A673 (cell line): ENCODE measurements around the gene FRMD4A.

ENCODE experiments used
- EZH2 ChIP-seq: fragments of 200-600 bp; sonication (generic); IDR thresholded peaks from 2 replicates; pipeline ENCODE4 v1.6.1; 2017; ENCODE audit warnings: borderline replicate concordance, low read depth, mild to moderate bottlenecking, mixed read lengths, antibody characterized with exemption, low read length; ENCODE audit not compliant: poor library complexity, severe bottlenecking
- TF ChIP-seq, protein P1 (sequence below): fragments of 300-800, 200-600 bp; sonication (generic); conservative IDR thresholded peaks from 2 replicates; pipeline ENCODE4 v1.5.1; 2017; ENCODE audit warnings: low read depth, mild to moderate bottlenecking, antibody characterized with exemption, low read length, moderate library complexity, mixed read lengths

DNA sequence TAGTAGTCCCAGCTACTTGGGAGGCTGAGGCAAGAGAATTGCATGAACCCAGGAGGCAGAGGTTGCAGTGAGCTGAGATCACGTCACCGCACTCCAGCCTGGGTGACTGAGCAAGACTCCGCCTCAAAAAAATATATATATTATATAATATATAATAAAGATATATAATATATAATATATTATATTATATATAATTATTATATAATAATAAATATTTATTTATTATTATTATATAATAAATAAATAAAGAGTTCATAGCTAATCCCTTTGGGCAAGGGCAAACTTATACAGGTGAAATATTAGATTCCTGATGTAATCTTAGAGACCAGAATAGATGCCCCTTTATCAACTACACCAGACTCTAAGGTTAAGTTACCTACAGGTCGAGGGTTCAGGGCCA is 558.7 kb downstream of the FRMD4A start:
- TF ChIP-seq, protein P1, sequence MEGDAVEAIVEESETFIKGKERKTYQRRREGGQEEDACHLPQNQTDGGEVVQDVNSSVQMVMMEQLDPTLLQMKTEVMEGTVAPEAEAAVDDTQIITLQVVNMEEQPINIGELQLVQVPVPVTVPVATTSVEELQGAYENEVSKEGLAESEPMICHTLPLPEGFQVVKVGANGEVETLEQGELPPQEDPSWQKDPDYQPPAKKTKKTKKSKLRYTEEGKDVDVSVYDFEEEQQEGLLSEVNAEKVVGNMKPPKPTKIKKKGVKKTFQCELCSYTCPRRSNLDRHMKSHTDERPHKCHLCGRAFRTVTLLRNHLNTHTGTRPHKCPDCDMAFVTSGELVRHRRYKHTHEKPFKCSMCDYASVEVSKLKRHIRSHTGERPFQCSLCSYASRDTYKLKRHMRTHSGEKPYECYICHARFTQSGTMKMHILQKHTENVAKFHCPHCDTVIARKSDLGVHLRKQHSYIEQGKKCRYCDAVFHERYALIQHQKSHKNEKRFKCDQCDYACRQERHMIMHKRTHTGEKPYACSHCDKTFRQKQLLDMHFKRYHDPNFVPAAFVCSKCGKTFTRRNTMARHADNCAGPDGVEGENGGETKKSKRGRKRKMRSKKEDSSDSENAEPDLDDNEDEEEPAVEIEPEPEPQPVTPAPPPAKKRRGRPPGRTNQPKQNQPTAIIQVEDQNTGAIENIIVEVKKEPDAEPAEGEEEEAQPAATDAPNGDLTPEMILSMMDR, result no peak
- TF ChIP-seq EZH2, result no peak
